Body of pancreas (tissue), 4 donors: ENCODE data around the gene OLFM3. TPM values are rescaled to one million over a fixed set of nuclear protein-coding genes. Genes with fewer than 3 reads are reported as not detected.

Experiments used
- ATAC-seq: fragments of 150-250 bp; one replicate; pipeline ENCODE4 v1.9.1; 2016
- DNase-seq, 4 donors: peaks; one replicate each; pipeline ENCODE4 v3.0.0-alpha.2; 2019
- H3K27ac ChIP-seq, 4 donors: fragments of 200-600 bp; sonication (generic); 1 replicate in 3 of 4; 2 replicates in 1 of 4; pipeline versions ENCODE4 v1.5.1 to v1.6.1; 2016 to 2019; ENCODE audit warnings: mild to moderate bottlenecking in 1 of 4, mixed read lengths in 1 of 4, moderate library complexity in 1 of 4
- H3K27me3 ChIP-seq, 2 donors: fragments of 200-600 bp; sonication (generic); one replicate each; pipeline ENCODE4 v1.6.0; 2016; ENCODE audit warnings: mild to moderate bottlenecking in 1 of 2
- H3K36me3 ChIP-seq, 2 donors: fragments of 200-600 bp; sonication (generic); replicated peaks in 1 of 2; 2 replicates each; pipeline ENCODE4 v1.5.1; 2016; ENCODE audit warnings: low read depth in 2 of 2; ENCODE audit not compliant: insufficient read depth in 1 of 2
- H3K4me1 ChIP-seq: fragments of 200-600 bp; sonication (generic); one replicate; pipeline ENCODE4 v1.6.0; 2016
- H3K4me3 ChIP-seq, 2 donors: fragments of 200-600 bp; sonication (generic); 1 replicate in 1 of 2; 2 replicates in 1 of 2; pipeline ENCODE4 v1.5.1; 2016 to 2019
- H3K9me3 ChIP-seq, 3 donors: fragments of 200-600 bp; sonication (generic); 1 replicate in 2 of 3; 2 replicates in 1 of 3; pipeline ENCODE4 v1.5.1; 2016
- POLR2A ChIP-seq, 3 donors: fragments of 450-650 bp; IDR thresholded peaks; one replicate each; pipeline ENCODE4 v1.6.1; 2016; ENCODE audit warnings: antibody characterized with exemption in 3 of 3, mild to moderate bottlenecking in 2 of 3
- WGBS, 2 donors: methylation state at CpG; one replicate each; pipeline ENCODE4 v1.1.5; 2017; 5-methylcytosine and 5-hydroxymethylcytosine counted together
- intact Hi-C: fragments of 100-400 bp; cut with DNase I; formaldehyde crosslinking; loops from one replicate; pipeline ENCODE4 v1.15.1; 2023
- total RNA-seq, 2 donors: library from RNA; depleted of rRNA; stranded (reverse); fragments of >200 nt; gene quantifications; one replicate each; pipeline ENCODE4 v1.1.0, GENCODE V29; 2016
- TF ChIP-seq, protein P1 (sequence below), 7 experiments: fragments of 450-650 bp in 4 of 7; fragments of 200-600 bp in 3 of 7; sonication (generic) in 3 of 7; IDR thresholded peaks; one replicate each; pipeline ENCODE4 v1.5.1; 2016 to 2019; ENCODE audit warnings: antibody characterized with exemption in 7 of 7

Gene OLFM3
- total RNA-seq, 2 donors from 2014 or later: not detected

DNA sequence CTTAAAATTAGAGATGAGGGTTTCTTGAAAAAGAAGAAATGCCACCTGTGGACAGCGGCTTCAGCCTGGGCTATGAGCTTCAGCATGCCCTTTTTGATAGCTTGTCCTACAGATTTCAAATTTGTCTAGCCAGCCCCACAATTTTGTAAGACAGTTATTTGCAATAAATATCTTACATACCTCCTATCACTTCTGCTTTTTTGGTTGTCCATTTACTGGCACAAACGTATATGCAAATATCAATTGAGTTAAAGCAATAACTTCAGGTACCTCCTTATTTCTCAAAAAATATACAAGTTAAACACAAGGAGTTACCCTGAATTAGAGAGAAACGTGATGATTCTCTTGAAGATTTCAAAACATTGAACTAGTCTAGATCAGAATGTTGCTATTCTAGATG is 53.5 kb downstream of the OLFM3 start:
- no peak for TF ChIP-seq POLR2A (IDR thresholded peaks at IDR 0.05)
- TF ChIP-seq, protein P1, sequence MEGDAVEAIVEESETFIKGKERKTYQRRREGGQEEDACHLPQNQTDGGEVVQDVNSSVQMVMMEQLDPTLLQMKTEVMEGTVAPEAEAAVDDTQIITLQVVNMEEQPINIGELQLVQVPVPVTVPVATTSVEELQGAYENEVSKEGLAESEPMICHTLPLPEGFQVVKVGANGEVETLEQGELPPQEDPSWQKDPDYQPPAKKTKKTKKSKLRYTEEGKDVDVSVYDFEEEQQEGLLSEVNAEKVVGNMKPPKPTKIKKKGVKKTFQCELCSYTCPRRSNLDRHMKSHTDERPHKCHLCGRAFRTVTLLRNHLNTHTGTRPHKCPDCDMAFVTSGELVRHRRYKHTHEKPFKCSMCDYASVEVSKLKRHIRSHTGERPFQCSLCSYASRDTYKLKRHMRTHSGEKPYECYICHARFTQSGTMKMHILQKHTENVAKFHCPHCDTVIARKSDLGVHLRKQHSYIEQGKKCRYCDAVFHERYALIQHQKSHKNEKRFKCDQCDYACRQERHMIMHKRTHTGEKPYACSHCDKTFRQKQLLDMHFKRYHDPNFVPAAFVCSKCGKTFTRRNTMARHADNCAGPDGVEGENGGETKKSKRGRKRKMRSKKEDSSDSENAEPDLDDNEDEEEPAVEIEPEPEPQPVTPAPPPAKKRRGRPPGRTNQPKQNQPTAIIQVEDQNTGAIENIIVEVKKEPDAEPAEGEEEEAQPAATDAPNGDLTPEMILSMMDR (IDR thresholded peaks at IDR 0.05): no peak
- 51 to 56% methylated on average over 3 of the region's 3 CpGs for WGBS, 2 donors
- Histone ChIP-seq H3K36me3 (no peaks in the 10 kb centered on the region), H3K4me1 (no peaks in the 10 kb centered on the region), H3K27ac (no peak overlapping the region), H3K4me3 (no peak overlapping the region), H3K9me3 (no peaks in the 10 kb centered on the region), H3K27me3 (no peaks in the 10 kb centered on the region)
- no peak for ATAC-seq
- intact Hi-C loops: no loop called here
- DNase-seq: no peak

DNA sequence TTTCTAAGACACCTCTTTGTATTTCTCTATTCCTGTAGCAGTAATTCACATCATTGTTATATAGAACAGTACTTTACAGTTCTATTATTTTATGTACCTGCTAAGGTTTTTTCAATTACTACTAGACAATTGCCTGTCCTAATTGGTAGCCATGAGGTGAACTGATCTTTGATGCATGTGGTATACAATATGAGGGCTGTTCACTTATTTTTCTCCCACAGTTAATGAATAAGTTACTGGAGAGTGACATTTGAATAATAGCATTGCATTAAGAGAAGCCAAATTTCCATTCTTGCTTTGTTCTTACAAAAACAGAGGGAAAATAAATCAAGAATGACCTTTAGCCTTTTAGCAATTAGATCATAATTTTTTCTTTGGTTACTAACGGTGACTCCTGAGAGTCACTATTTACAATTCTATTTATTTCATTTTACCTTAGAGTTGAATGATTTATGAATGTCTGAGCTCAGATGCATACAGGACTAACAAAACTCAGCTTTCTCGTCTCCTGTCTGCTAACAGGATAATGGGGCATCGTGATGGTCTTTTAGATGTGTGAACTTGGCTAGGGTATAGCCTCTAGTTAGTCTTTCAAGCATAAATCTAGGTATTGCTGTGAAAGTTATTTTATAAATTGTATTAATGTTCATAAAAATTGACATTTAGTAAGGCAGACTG is 54.1 kb downstream of the OLFM3 start:
- H3K4me3 ChIP-seq: no peak overlapping the region
- H3K9me3 ChIP-seq: no peaks in the 10 kb centered on the region
- intact Hi-C loops: no loop called here
- H3K36me3 ChIP-seq: no peaks in the 10 kb centered on the region
- H3K4me1 ChIP-seq: no peaks in the 10 kb centered on the region
- WGBS, 2 donors: 43 to 47% methylated on average over 3 of the region's 3 CpGs
- DNase-seq (no peak), ATAC-seq (no peak)
- H3K27ac ChIP-seq: no peak overlapping the region
- TF ChIP-seq, protein P1 (IDR thresholded peaks at IDR 0.05): no peak
- TF ChIP-seq POLR2A (IDR thresholded peaks at IDR 0.05): no peak
- no peaks in the 10 kb centered on the region for H3K27me3 ChIP-seq

DNA sequence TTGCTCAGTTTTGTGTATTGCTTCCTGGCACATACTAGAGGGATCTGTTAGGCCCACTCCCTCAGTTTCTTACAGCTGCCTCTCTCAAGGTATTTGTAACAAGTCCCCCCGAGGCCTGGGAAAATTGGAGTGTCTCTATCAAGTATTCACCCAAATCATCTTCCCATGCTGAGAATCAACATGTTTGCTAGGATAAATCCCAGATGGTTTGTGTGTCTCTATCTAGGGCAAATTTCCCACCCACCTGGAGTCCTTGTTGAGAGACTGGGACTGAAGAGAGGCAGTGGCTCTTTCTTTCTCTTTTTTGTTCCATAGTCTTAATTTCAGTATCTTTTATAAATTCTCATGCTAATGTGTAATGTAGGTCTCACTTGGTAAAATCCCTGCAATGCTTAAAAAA is 58.0 kb downstream of the OLFM3 start:
- WGBS, 2 donors: 0% methylated on average over 1 of the region's 1 CpG
- H3K27me3 ChIP-seq: no peaks in the 10 kb centered on the region
- ATAC-seq: no peak
- H3K36me3 ChIP-seq: no peaks in the 10 kb centered on the region
- H3K27ac ChIP-seq: no peak overlapping the region
- intact Hi-C loops: no loop called here
- H3K4me1 ChIP-seq: no peaks in the 10 kb centered on the region
- no peak overlapping the region for H3K4me3 ChIP-seq
- DNase-seq: no peak
- no peaks in the 10 kb centered on the region for H3K9me3 ChIP-seq
- TF ChIP-seq POLR2A (IDR thresholded peaks at IDR 0.05): no peak
- TF ChIP-seq, protein P1 (IDR thresholded peaks at IDR 0.05): no peak

DNA sequence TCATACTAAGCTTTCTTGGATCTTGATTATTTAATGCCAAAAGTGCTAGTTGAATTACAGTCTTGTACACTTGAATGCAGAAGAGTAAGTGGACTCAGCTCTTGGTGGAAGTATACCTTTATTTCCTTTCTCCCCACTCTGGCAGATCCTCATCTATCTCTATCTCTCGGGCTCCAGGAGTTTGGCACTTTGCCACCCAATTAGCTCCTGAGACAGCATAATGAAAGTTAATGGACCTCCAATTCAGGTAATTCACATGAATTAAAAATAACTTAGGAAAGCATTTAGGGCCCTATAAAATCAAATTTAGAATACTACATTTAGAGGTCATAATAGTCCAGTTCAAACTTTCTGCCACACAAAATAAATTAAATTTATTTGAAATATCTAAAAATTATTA is 67.4 kb downstream of the OLFM3 start:
- Histone ChIP-seq H3K27me3 (no peaks in the 10 kb centered on the region), H3K36me3 (no peaks in the 10 kb centered on the region), H3K4me3 (no peak overlapping the region), H3K9me3 (no peaks in the 10 kb centered on the region), H3K27ac (no peak overlapping the region), H3K4me1 (no peaks in the 10 kb centered on the region)
- 10 to 31% methylated on average over 1 of the region's 1 CpG for WGBS, 2 donors
- TF ChIP-seq, protein P1 (IDR thresholded peaks at IDR 0.05): no peak
- no peak for TF ChIP-seq POLR2A (IDR thresholded peaks at IDR 0.05)
- peak in 1 of 4 donors; percentile 12 for DNase-seq
- no peak for ATAC-seq
- intact Hi-C loops: no loop called here

DNA sequence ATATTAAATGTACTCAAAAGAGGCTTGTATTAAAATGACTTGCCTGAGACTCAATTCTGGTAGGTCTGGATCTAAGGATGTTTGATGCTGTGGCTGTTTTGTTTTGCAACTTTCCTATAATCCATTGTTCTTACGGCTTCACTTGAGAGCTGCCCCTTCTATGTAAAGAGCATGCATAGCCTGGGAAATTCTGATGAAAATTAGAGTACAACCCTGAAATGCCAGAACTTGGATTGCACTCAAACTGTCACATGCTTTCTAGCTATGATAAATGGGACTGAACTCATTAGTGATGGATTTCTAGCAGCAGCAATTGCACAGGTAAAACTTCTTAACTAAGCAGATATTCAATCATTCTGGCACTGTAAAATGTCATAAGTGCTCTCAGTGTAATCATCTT is 67.9 kb downstream of the OLFM3 start:
- TF ChIP-seq, protein P1 (IDR thresholded peaks at IDR 0.05): no peak
- no peak for TF ChIP-seq POLR2A (IDR thresholded peaks at IDR 0.05)
- ATAC-seq: no peak
- intact Hi-C loops: no loop called here
- no peaks in the 10 kb centered on the region for H3K9me3 ChIP-seq
- 50 to 59% methylated on average over 1 of the region's 1 CpG for WGBS, 2 donors
- no peak overlapping the region for H3K4me3 ChIP-seq
- no peaks in the 10 kb centered on the region for H3K36me3 ChIP-seq
- no peak for DNase-seq
- no peaks in the 10 kb centered on the region for H3K27me3 ChIP-seq
- no peaks in the 10 kb centered on the region for H3K4me1 ChIP-seq
- H3K27ac ChIP-seq: no peak overlapping the region
